Measurements from ENCODE around the gene MLH3. TPM values are rescaled to one million over a fixed set of nuclear protein-coding genes. Genes with fewer than 3 reads are reported as not detected.

Gene MLH3
- total RNA-seq, 4 donors from 2014 or later = 26.4 to 48.1 (median 36.0) TPM

GRCh38 chr14:75022655-75023054 lies 28.6 kb downstream of the MLH3 start:
- no peaks in the 10 kb centered on the region for H3K9me3 ChIP-seq
- peaks cover 5 to 95% (median 15%) of the 10 kb centered on the region in 3 donors for H3K36me3 ChIP-seq
- no peak overlapping the region for H3K4me3 ChIP-seq
- WGBS, 2 donors = 50 to 64% methylated on average over 8 of the region's 8 CpGs
- peak in 2 of 5 experiments; percentile 6 to 12 for TF ChIP-seq CTCF (IDR thresholded peaks at IDR 0.05)
- TF ChIP-seq EP300 (IDR thresholded peaks at IDR 0.05) = no peak
- H3K27me3 ChIP-seq = no peaks in the 10 kb centered on the region
- H3K4me1 ChIP-seq = no peaks in the 10 kb centered on the region
- no peak for DNase-seq (ENCODE audit: low spot score in 2 of 2)
- H3K27ac ChIP-seq = no peak overlapping the region

- WGBS, 2 donors = 75 to 82% methylated on average over 3 of the region's 3 CpGs
- peaks cover 9 to 95% (median 32%) of the 10 kb centered on the region in 3 donors for H3K36me3 ChIP-seq
Observed at GRCh38 chr14:75018694-75019093, 32.6 kb downstream of the MLH3 start.

GRCh38 chr14:75016815-75017214 lies 34.5 kb downstream of the MLH3 start:
- H3K36me3 ChIP-seq = peaks cover 9 to 95% (median 27%) of the 10 kb centered on the region in 3 donors

More at GRCh38 chr14:75018694-75019093, 32.6 kb downstream of the MLH3 start:
- Histone ChIP-seq H3K4me1 (no peaks in the 10 kb centered on the region), H3K27me3 (no peaks in the 10 kb centered on the region), H3K4me3 (no peak overlapping the region), H3K9me3 (no peaks in the 10 kb centered on the region), H3K27ac (no peak overlapping the region)
- DNase-seq (ENCODE audit: low spot score in 2 of 2) = no peak
- TF ChIP-seq CTCF (IDR thresholded peaks at IDR 0.05) = no peak
- no peak for TF ChIP-seq EP300 (IDR thresholded peaks at IDR 0.05)
- TF ChIP-seq POLR2A (IDR thresholded peaks at IDR 0.05) = no peak

GRCh38 chr14:75015496-75015895 lies 35.8 kb downstream of the MLH3 start:
- Histone ChIP-seq H3K9me3 (no peaks in the 10 kb centered on the region), H3K27me3 (no peaks in the 10 kb centered on the region), H3K4me3 (no peak overlapping the region), H3K4me1 (peaks cover 0 to 20% (median 5%) of the 10 kb centered on the region in 4 donors), H3K27ac (peak overlapping the region in 1 of 4 donors; percentile 43), H3K36me3 (peaks cover 9 to 83% (median 23%) of the 10 kb centered on the region in 3 donors)
- no peak for TF ChIP-seq EP300 (IDR thresholded peaks at IDR 0.05)
- no peak for TF ChIP-seq POLR2A (IDR thresholded peaks at IDR 0.05)
- TF ChIP-seq CTCF (IDR thresholded peaks at IDR 0.05) = no peak
- 57 to 65% methylated on average over 5 of the region's 5 CpGs for WGBS, 2 donors
- DNase-seq (ENCODE audit: low spot score in 2 of 2) = no peak

More at GRCh38 chr14:75016815-75017214, 34.5 kb downstream of the MLH3 start:
- WGBS, 2 donors = 74 to 75% methylated on average over 3 of the region's 3 CpGs
- no peak for TF ChIP-seq CTCF (IDR thresholded peaks at IDR 0.05)
- TF ChIP-seq EP300 (IDR thresholded peaks at IDR 0.05) = no peak
- no peak for TF ChIP-seq POLR2A (IDR thresholded peaks at IDR 0.05)
- peaks cover 0 to 7% (median 0%) of the 10 kb centered on the region in 4 donors for H3K4me1 ChIP-seq
- no peak overlapping the region for H3K4me3 ChIP-seq
- H3K27me3 ChIP-seq = no peaks in the 10 kb centered on the region
- no peaks in the 10 kb centered on the region for H3K9me3 ChIP-seq
- no peak overlapping the region for H3K27ac ChIP-seq
- no peak for DNase-seq (ENCODE audit: low spot score in 2 of 2)

GRCh38 chr14:75013290-75013689 lies 38.0 kb downstream of the MLH3 start:
- Histone ChIP-seq H3K27me3 (no peaks in the 10 kb centered on the region), H3K4me3 (no peak overlapping the region), H3K4me1 (peaks cover 0 to 20% (median 6%) of the 10 kb centered on the region in 4 donors), H3K36me3 (peaks cover 7 to 83% (median 20%) of the 10 kb centered on the region in 3 donors), H3K9me3 (no peaks in the 10 kb centered on the region), H3K27ac (peak overlapping the region in 1 of 4 donors; percentile 43)
- TF ChIP-seq CTCF (IDR thresholded peaks at IDR 0.05) (no peak), POLR2A (IDR thresholded peaks at IDR 0.05) (no peak), EP300 (IDR thresholded peaks at IDR 0.05) (no peak)
- no peak for DNase-seq (ENCODE audit: low spot score in 2 of 2)
- WGBS, 2 donors = 85 to 90% methylated on average over 6 of the region's 6 CpGs

All from tibial nerve (tissue), 4 donors.